H1 (cell line): Measurements from ENCODE around the gene PSMD3. TPM values are rescaled to one million over a fixed set of nuclear protein-coding genes. Genes with fewer than 3 reads are reported as not detected.

ENCODE experiments used
- CTCF ChIA-PET: fragments of 300-600 bp; sonication (Branson Sonifier 250); formaldehyde crosslinking; loops from one replicate; lab custom pipeline; 2021; ENCODE audit not compliant: partially characterized antibody; lab: Charles Lee
- POLR2A ChIA-PET: fragments of 300-600 bp; sonication (Branson Sonifier 250); formaldehyde crosslinking; loops from one replicate; lab custom pipeline; 2021; ENCODE audit warnings: inconsistent platforms; ENCODE audit not compliant: partially characterized antibody; lab: Charles Lee
- DNase-seq, 2 experiments: peaks; one replicate each; pipeline versions ENCODE4 v3.0.0 to v3.0.0-alpha.2; 2010 to 2022; ENCODE audit warnings: low spot score in 2 of 2, low read depth in 1 of 2, mixed read lengths in 1 of 2
- FAIRE-seq: peaks from 2 replicates; lab custom pipeline; 2011; peaks lifted over from hg19 to GRCh38; lab: Jason Lieb, UNC
- H2AFZ ChIP-seq: 2 replicates; pipeline ENCODE4 v1.8.1; 2012; ENCODE audit warnings: low read length, inconsistent platforms
- H2AK5ac ChIP-seq: 2 replicates; pipeline ENCODE4 v1.6.1; 2013; ENCODE audit warnings: low read depth, low read length
- H2BK120ac ChIP-seq: replicated peaks from 2 replicates; pipeline ENCODE3; 2013; ENCODE audit warnings: low read depth, low read length, inconsistent platforms
- H2BK12ac ChIP-seq: 2 replicates; pipeline ENCODE4 v1.6.1; 2013; ENCODE audit warnings: low read depth, low read length
- H2BK15ac ChIP-seq: 2 replicates; pipeline ENCODE4 v1.6.1; 2013; ENCODE audit warnings: low read length
- H2BK20ac ChIP-seq: 2 replicates; pipeline ENCODE4 v1.6.1; 2013; ENCODE audit warnings: low read length
- H2BK5ac ChIP-seq: 2 replicates; pipeline ENCODE4 v1.6.1; 2013; ENCODE audit warnings: low read depth, low read length
- H3K14ac ChIP-seq: 2 replicates; pipeline ENCODE4 v1.6.1; 2013; ENCODE audit warnings: inconsistent platforms; ENCODE audit not compliant: insufficient read length
- H3K18ac ChIP-seq: 2 replicates; pipeline ENCODE4 v1.6.1; 2013; ENCODE audit warnings: low read length; ENCODE audit errors: extremely low read depth
- H3K23ac ChIP-seq: 2 replicates; pipeline ENCODE4 v1.6.1; 2013; ENCODE audit warnings: inconsistent platforms; ENCODE audit not compliant: insufficient read length
- H3K23me2 ChIP-seq: 2 replicates; pipeline ENCODE4 v1.6.1; 2013; ENCODE audit warnings: low read depth, low read length
- H3K27ac ChIP-seq: 2 replicates; pipeline ENCODE4 v1.6.1; 2011; ENCODE audit warnings: low read depth, low read length, inconsistent platforms
- H3K27me3 ChIP-seq, 4 experiments: replicated peaks in 1 of 4; 1 replicate in 1 of 4; 2 replicates in 3 of 4; pipeline versions ENCODE4 v1.6.1 to v1.8.1; 2011 to 2013; ENCODE audit warnings: low read length in 3 of 4, mild to moderate bottlenecking in 3 of 4, inconsistent platforms in 2 of 4, mixed read lengths in 2 of 4, moderate library complexity in 1 of 4; ENCODE audit not compliant: control insufficient read depth in 3 of 4, insufficient read depth in 3 of 4; ENCODE audit errors: extremely low read depth in 1 of 4
- H3K36me3 ChIP-seq, 4 experiments: 2 replicates each; pipeline versions ENCODE4 v1.6.1 to v1.8.1; 2011 to 2013; ENCODE audit warnings: mild to moderate bottlenecking in 4 of 4, low read length in 3 of 4, moderate library complexity in 2 of 4, control low read depth in 1 of 4, inconsistent platforms in 1 of 4; ENCODE audit not compliant: insufficient read depth in 4 of 4, control insufficient read depth in 2 of 4
- H3K4ac ChIP-seq: replicated peaks from 2 replicates; pipeline ENCODE3; 2013; ENCODE audit warnings: low read length, low read depth, mixed read lengths, inconsistent platforms; ENCODE audit not compliant: insufficient read length
- H3K4me1 ChIP-seq, 4 experiments: replicated peaks in 1 of 4; 1 replicate in 1 of 4; 2 replicates in 3 of 4; pipeline versions ENCODE4 v1.6.1 to v1.8.1; 2011 to 2013; ENCODE audit warnings: low read length in 3 of 4, inconsistent platforms in 2 of 4, mixed read lengths in 1 of 4; ENCODE audit not compliant: insufficient read depth in 4 of 4, control insufficient read depth in 3 of 4
- H3K4me2 ChIP-seq, 2 experiments: 2 replicates each; pipeline versions ENCODE4 v1.6.1 to v1.8.1; 2011 to 2013; ENCODE audit warnings: low read depth in 2 of 2, low read length in 2 of 2, control low read depth in 1 of 2, inconsistent platforms in 1 of 2, mild to moderate bottlenecking in 1 of 2; ENCODE audit not compliant: insufficient read depth in 1 of 2
- H3K4me3 ChIP-seq, 4 experiments: fragments of 200-600, 300-600 bp in 1 of 4; sonication (generic), shearing (Covaris generic), sonication (Bioruptor Twin) in 1 of 4; 2 replicates each; pipeline versions ENCODE4 v1.5.1 to v1.8.1; 2011 to 2016; ENCODE audit warnings: low read length in 4 of 4, low read depth in 3 of 4, control low read depth in 2 of 4, inconsistent platforms in 2 of 4, mild to moderate bottlenecking in 2 of 4, mixed read lengths in 1 of 4, moderate library complexity in 1 of 4; ENCODE audit not compliant: insufficient read depth in 2 of 4; ENCODE audit errors: extremely low read depth in 1 of 4
- H3K56ac ChIP-seq: replicated peaks from 2 replicates; pipeline ENCODE3; 2013; ENCODE audit warnings: low read depth, mild to moderate bottlenecking, mixed read lengths, low read length, inconsistent platforms; ENCODE audit not compliant: insufficient read length
- H3K79me1 ChIP-seq: 2 replicates; pipeline ENCODE4 v1.6.1; 2013; ENCODE audit warnings: low read depth, low read length, control low read depth
- H3K79me2 ChIP-seq, 2 experiments: 2 replicates each; pipeline versions ENCODE4 v1.6.1 to v1.8.1; 2012 to 2013; ENCODE audit warnings: low read length in 2 of 2, mild to moderate bottlenecking in 2 of 2, inconsistent platforms in 1 of 2; ENCODE audit not compliant: insufficient read depth in 2 of 2, control insufficient read depth in 1 of 2
- H3K9ac ChIP-seq, 4 experiments: replicated peaks in 1 of 4; 1 replicate in 1 of 4; 2 replicates in 3 of 4; pipeline versions ENCODE4 v1.6.1 to v1.8.1; 2011 to 2013; ENCODE audit warnings: low read depth in 3 of 4, low read length in 3 of 4, control low read depth in 2 of 4, mild to moderate bottlenecking in 2 of 4, moderate library complexity in 2 of 4, inconsistent platforms in 1 of 4; ENCODE audit errors: extremely low read depth in 1 of 4
- H3K9me3 ChIP-seq, 2 experiments: 2 replicates each; pipeline versions ENCODE4 v1.6.1 to v1.8.1; 2012 to 2013; ENCODE audit warnings: mild to moderate bottlenecking in 2 of 2, moderate library complexity in 2 of 2, control low read depth in 1 of 2, inconsistent platforms in 1 of 2, low read depth in 1 of 2, low read length in 1 of 2, mixed read lengths in 1 of 2; ENCODE audit not compliant: insufficient read depth in 2 of 2
- H4K20me1 ChIP-seq, 2 experiments: replicated peaks in 1 of 2; 2 replicates each; pipeline versions ENCODE3 to v1.8.1; 2011 to 2013; ENCODE audit warnings: inconsistent platforms in 2 of 2, low read length in 2 of 2, mild to moderate bottlenecking in 1 of 2; ENCODE audit not compliant: insufficient read depth in 2 of 2, control insufficient read depth in 1 of 2
- H4K5ac ChIP-seq: 2 replicates; pipeline ENCODE4 v1.6.1; 2013; ENCODE audit warnings: low read length, low read depth, mixed read lengths, inconsistent platforms; ENCODE audit not compliant: insufficient read length
- H4K8ac ChIP-seq: 2 replicates; pipeline ENCODE4 v1.8.0; 2013; ENCODE audit warnings: mild to moderate bottlenecking, moderate library complexity, low read length, inconsistent platforms; ENCODE audit not compliant: insufficient read depth; ENCODE audit errors: extremely low read depth
- H4K91ac ChIP-seq: replicated peaks from 2 replicates; pipeline ENCODE3; 2013; ENCODE audit warnings: low read length, mixed read lengths, inconsistent platforms; ENCODE audit not compliant: insufficient read length
- KDM1A ChIP-seq: fragments of 200-600, 300-600 bp; sonication (generic); IDR thresholded peaks from 2 replicates; pipeline ENCODE4 v1.7.1; 2016; ENCODE audit warnings: mild to moderate bottlenecking, low read length, borderline replicate concordance
- KDM5A ChIP-seq: fragments of 200-600 bp; IDR thresholded peaks from 2 replicates; pipeline ENCODE4 v1.7.1; 2012; ENCODE audit warnings: mild to moderate bottlenecking, low read length, inconsistent platforms, mixed read lengths
- WGBS, 2 experiments: shearing (Covaris generic) in 1 of 2; methylation state at CpG; one replicate each; pipeline versions ENCODE4 v1.1.6 to v1.1.7; 2013 to 2015; ENCODE audit warnings: low lambda C conversion rate in 2 of 2, mixed read lengths in 2 of 2, inconsistent platforms in 1 of 2, low coverage in 1 of 2, missing lambda C conversion rate in 1 of 2; ENCODE audit not compliant: insufficient replicate concordance in 2 of 2, insufficient coverage in 1 of 2, insufficient read length in 1 of 2; ENCODE audit errors: extremely low coverage in 1 of 2, missing lambda C conversion rate in 1 of 2; 5-methylcytosine and 5-hydroxymethylcytosine counted together
- polyA plus RNA-seq, 7 experiments: library from polyadenylated mRNA; depleted of rRNA in 3 of 7; stranded (reverse) in 5 of 7; unstranded in 2 of 7; fragments of >200 nt in 5 of 7; fragments of 200-250 nt in 2 of 7; gene quantifications; 1 replicate in 5 of 7; 2 replicates in 1 of 7; 4 replicates in 1 of 7; pipeline versions ENCODE4 v1.2.1 to v1.2.3, GENCODE V29; 2011 to 2013; ENCODE audit warnings: missing spikeins in 2 of 7, mixed read lengths in 2 of 7
- total RNA-seq: library from RNA; stranded (reverse); fragmentation: NEBNext Ultra II Directional; extraction: Animal tissue kit (Norgen Biotek cat#: 25700); gene quantifications from 2 replicates; pipeline ENCODE4 v1.2.1, GENCODE V29; 2021
- TF ChIP-seq, protein P1 (sequence below): IDR thresholded peaks from 2 replicates; pipeline ENCODE4 v1.6.1; 2011; ENCODE audit warnings: low read length, improper control_type of control experiment

The PSMD3 gene
- total and polyA plus RNA-seq, 2 of the 8 experiments (the other 6 are each of a cell fraction or from before 2014, with no cell fraction given), result 151 to 198 TPM

DNA sequence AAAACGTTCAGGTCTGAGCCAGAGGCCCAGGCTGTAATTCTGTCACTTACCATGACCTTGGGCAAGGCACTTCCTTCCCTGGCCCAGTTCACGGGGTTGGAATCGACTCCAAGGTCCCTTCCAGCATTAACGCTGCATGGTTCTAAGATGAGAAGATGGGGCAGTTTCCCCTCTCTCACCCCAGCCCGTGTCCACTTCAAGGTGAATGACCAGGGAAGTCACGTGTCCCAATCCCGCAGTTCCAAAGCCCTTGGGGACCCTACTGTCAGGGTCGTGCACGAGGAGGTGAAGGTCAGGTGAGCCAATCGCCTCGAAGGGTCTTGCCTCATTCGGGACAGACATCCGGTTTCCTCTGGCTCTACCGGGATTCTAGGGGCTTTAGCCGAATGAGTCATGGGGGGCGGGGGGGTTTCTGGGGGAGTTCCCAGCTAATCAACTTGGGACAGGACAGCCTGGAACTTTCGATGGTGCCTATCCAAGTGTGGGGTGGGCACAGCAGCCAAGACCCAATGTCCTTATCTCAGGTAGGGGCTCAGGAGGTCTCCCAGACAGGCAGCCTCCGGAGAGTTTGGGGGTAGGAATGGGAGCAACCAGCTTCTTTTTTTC lies 33.9 kb downstream of the PSMD3 start:
- H3K79me2 ChIP-seq, result no peaks in the 10 kb centered on the region
- peaks cover 0 to 2% (median 0%) of the 10 kb centered on the region in 4 experiments; a peak in 2 of 7 replicates for H3K27me3 ChIP-seq
- peaks cover 0 to 3% (median 0%) of the 10 kb centered on the region in 4 experiments; a peak in 1 of 8 replicates for H3K36me3 ChIP-seq
- H3K79me1 ChIP-seq, result 0 out of 2 replicates have a peak, but pooled peaks cover 2% of the 10 kb centered on the region
- CTCF ChIA-PET, result interaction anchor here (0.7 to 15.0 kb wide), 27 partner anchors 13 to 302 kb away, joined by 3 to 428 read pairs (median 4); partner anchors contain the start of gene NR1D1
- no peak overlapping the region for H2BK15ac ChIP-seq
- DNase-seq (no peak), FAIRE-seq (no peak)
- no peak overlapping the region for H3K9ac ChIP-seq
- no peak overlapping the region for H3K56ac ChIP-seq
- H3K9me3 ChIP-seq, result no peaks in the 10 kb centered on the region; a peak in 1 of 4 replicates
- 0 out of 2 replicates have a peak overlapping the region, but pooled peaks have one; percentile 18 for H2BK12ac ChIP-seq
- POLR2A ChIA-PET, result interaction anchor here (0.7 to 4.6 kb wide), 6 partner anchors 11 to 99 kb away, joined by 3 to 42 read pairs (median 5); partner anchors contain the start of gene PSMD3
- 0 out of 2 replicates have a peak overlapping the region, but pooled peaks have one; percentile 35 for H2AFZ ChIP-seq
- H3K27ac ChIP-seq, result no peak overlapping the region
- H4K5ac ChIP-seq, result no peak overlapping the region
- H3K4ac ChIP-seq, result no peak overlapping the region
- H3K4me1 ChIP-seq, result peaks cover 0 to 24% (median 17%) of the 10 kb centered on the region in 4 experiments; a peak in 6 of 7 replicates
- no peak overlapping the region for H3K18ac ChIP-seq
- no peak overlapping the region for H2BK20ac ChIP-seq
- H3K4me2 ChIP-seq, result no peak overlapping the region
- H4K91ac ChIP-seq, result no peak overlapping the region
- H2BK5ac ChIP-seq, result no peak overlapping the region
- H3K23me2 ChIP-seq, result no peaks in the 10 kb centered on the region
- H4K20me1 ChIP-seq, result no peaks in the 10 kb centered on the region
- H3K4me3 ChIP-seq, result no peak overlapping the region
- 0 out of 2 replicates have a peak overlapping the region, but pooled peaks have one; percentile 22 for H4K8ac ChIP-seq
- TF ChIP-seq KDM5A (no peak), KDM1A (no peak)
- TF ChIP-seq, protein P1, sequence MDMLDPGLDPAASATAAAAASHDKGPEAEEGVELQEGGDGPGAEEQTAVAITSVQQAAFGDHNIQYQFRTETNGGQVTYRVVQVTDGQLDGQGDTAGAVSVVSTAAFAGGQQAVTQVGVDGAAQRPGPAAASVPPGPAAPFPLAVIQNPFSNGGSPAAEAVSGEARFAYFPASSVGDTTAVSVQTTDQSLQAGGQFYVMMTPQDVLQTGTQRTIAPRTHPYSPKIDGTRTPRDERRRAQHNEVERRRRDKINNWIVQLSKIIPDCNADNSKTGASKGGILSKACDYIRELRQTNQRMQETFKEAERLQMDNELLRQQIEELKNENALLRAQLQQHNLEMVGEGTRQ, result 0 out of 2 replicates have a peak, but pooled peaks have one; percentile 6
- no peak overlapping the region for H3K23ac ChIP-seq
- H2AK5ac ChIP-seq, result no peak overlapping the region
- H3K14ac ChIP-seq, result no peak overlapping the region
- H2BK120ac ChIP-seq, result no peak overlapping the region
- 89% methylated on average over 16 of the region's 18 CpGs; no CpG with 5 or more reads in 1 of the 2 experiments for WGBS, 2 experiments
